OCI-LY7 (cell line): Measurements from ENCODE around the gene GLS.

Source experiments
- EZH2phosphoT487 ChIP-seq: fragments of 200-600 bp; sonication (generic); IDR thresholded peaks from 2 replicates; pipeline ENCODE4 v1.6.1; 2018; ENCODE audit warnings: low read depth, borderline replicate concordance, mild to moderate bottlenecking, mixed run types, antibody characterized with exemption, low read length, moderate library complexity, mixed read lengths
- TF ChIP-seq, protein P1 (sequence below): fragments of 200-600 bp; sonication (generic); conservative IDR thresholded peaks from 2 replicates; pipeline ENCODE4 v1.5.1; 2014; ENCODE audit warnings: mild to moderate bottlenecking, antibody characterized with exemption, low read length, moderate library complexity, mixed read lengths

DNA sequence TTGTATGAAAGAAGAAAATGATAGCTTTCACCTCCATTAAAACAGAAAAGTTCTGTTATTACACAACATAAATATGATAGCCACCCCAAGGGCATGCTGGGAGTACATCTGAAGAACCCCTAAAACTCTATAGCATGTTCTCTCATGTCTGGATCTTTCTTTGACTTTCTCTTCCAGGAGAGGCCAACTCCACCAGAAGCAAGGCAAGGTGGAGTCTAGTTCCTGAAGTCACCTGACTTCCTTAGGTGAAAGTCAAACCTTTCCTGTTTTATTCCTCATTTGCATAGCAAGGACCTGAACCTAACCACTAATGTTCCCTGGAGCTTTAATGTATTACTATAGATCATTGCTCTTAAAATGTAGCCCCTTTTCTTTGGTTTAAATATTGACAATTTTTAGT lies 127.7 kb downstream of the GLS start:
- TF ChIP-seq, protein P1, sequence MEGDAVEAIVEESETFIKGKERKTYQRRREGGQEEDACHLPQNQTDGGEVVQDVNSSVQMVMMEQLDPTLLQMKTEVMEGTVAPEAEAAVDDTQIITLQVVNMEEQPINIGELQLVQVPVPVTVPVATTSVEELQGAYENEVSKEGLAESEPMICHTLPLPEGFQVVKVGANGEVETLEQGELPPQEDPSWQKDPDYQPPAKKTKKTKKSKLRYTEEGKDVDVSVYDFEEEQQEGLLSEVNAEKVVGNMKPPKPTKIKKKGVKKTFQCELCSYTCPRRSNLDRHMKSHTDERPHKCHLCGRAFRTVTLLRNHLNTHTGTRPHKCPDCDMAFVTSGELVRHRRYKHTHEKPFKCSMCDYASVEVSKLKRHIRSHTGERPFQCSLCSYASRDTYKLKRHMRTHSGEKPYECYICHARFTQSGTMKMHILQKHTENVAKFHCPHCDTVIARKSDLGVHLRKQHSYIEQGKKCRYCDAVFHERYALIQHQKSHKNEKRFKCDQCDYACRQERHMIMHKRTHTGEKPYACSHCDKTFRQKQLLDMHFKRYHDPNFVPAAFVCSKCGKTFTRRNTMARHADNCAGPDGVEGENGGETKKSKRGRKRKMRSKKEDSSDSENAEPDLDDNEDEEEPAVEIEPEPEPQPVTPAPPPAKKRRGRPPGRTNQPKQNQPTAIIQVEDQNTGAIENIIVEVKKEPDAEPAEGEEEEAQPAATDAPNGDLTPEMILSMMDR = no peak
- TF ChIP-seq EZH2phosphoT487 = no peak
